PFSK-1 (cell line): ENCODE data around the gene PATL1.

Experiments used
- FOXP2 ChIP-seq: optimal IDR thresholded peaks from 2 replicates; pipeline ENCODE3; 2011; ENCODE audit warnings: borderline replicate concordance, control low read depth, inconsistent platforms; ENCODE audit not compliant: insufficient read depth; ENCODE audit errors: extremely low read length, extremely low read depth
- POLR2AphosphoS5 ChIP-seq: IDR thresholded peaks from 2 replicates; pipeline ENCODE4 v1.6.1; 2012; ENCODE audit warnings: low read depth, mild to moderate bottlenecking, control low read depth, low read length, moderate library complexity
- SIN3A ChIP-seq: IDR thresholded peaks from 2 replicates; pipeline ENCODE4 v1.6.1; 2012; ENCODE audit warnings: mild to moderate bottlenecking, low read length, moderate library complexity, borderline replicate concordance; ENCODE audit not compliant: insufficient read depth
- TAF1 ChIP-seq: IDR thresholded peaks from 2 replicates; pipeline ENCODE4 v1.6.1; 2012; ENCODE audit warnings: low read length, control low read depth, borderline replicate concordance; ENCODE audit not compliant: insufficient read depth
- TF ChIP-seq, protein P1 (sequence below), 2 experiments: IDR thresholded peaks; 2 replicates each; pipeline versions ENCODE4 v1.6.1 to v1.8.0; 2011 to 2012; ENCODE audit warnings: low read depth in 2 of 2, low read length in 2 of 2, control low read depth in 1 of 2, inconsistent platforms in 1 of 2, mild to moderate bottlenecking in 1 of 2, moderate library complexity in 1 of 2; ENCODE audit not compliant: insufficient read depth in 1 of 2

DNA sequence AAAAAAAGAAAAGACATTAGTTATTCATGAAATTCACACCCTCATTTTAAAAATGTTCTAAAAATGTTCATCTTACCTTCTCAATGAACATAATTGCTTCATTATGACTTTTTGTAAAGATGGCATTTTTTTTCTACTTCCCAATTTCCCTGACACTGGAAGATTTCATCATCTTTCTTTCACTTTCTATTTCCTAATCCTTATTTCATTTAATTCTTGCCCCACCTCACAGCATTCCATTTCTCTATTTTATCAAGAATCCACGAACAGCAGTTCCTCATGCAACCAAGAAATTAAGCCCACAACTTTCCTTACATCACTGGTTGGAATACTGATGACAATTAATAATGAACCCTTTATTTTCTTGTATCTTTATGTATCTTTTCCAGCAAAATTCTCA is 1.9 kb downstream of the PATL1 start:
- TF ChIP-seq POLR2AphosphoS5 (no peak), TAF1 (no peak), SIN3A (no peak), FOXP2 (no peak)
- TF ChIP-seq, protein P1, sequence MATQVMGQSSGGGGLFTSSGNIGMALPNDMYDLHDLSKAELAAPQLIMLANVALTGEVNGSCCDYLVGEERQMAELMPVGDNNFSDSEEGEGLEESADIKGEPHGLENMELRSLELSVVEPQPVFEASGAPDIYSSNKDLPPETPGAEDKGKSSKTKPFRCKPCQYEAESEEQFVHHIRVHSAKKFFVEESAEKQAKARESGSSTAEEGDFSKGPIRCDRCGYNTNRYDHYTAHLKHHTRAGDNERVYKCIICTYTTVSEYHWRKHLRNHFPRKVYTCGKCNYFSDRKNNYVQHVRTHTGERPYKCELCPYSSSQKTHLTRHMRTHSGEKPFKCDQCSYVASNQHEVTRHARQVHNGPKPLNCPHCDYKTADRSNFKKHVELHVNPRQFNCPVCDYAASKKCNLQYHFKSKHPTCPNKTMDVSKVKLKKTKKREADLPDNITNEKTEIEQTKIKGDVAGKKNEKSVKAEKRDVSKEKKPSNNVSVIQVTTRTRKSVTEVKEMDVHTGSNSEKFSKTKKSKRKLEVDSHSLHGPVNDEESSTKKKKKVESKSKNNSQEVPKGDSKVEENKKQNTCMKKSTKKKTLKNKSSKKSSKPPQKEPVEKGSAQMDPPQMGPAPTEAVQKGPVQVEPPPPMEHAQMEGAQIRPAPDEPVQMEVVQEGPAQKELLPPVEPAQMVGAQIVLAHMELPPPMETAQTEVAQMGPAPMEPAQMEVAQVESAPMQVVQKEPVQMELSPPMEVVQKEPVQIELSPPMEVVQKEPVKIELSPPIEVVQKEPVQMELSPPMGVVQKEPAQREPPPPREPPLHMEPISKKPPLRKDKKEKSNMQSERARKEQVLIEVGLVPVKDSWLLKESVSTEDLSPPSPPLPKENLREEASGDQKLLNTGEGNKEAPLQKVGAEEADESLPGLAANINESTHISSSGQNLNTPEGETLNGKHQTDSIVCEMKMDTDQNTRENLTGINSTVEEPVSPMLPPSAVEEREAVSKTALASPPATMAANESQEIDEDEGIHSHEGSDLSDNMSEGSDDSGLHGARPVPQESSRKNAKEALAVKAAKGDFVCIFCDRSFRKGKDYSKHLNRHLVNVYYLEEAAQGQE (IDR thresholded peaks at IDR 0.05; ENCODE audit: insufficient read depth in 1 of 2, low read depth in 2 of 2, low read length in 2 of 2) = no peak
